ENCODE results near the gene ANKFY1. TPM values are rescaled to one million over a fixed set of nuclear protein-coding genes. Genes with fewer than 3 reads are reported as not detected.

ANKFY1 gene
- polyA plus RNA-seq, 1 experiment = 38.8 TPM

DNA sequence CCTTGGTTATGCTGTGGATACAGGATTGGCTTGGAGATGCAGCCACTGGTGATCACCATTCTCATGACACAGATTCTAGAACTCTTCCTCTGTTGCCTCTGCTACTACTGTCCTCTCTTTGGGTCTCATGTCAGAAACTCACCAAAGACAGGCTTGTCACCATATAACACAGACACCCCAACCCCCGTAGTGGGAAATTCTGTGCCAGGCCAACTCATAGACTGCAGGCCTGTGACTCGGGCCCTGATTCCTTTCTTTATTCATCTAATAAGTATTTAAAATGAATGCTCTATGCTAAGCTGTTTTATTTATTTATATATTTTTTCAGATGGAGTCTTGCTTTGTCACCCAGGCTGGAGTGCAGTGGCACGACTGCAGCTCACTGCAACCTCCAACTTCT lies 111.3 kb downstream of the ANKFY1 start:
- TF ChIP-seq, protein P1, sequence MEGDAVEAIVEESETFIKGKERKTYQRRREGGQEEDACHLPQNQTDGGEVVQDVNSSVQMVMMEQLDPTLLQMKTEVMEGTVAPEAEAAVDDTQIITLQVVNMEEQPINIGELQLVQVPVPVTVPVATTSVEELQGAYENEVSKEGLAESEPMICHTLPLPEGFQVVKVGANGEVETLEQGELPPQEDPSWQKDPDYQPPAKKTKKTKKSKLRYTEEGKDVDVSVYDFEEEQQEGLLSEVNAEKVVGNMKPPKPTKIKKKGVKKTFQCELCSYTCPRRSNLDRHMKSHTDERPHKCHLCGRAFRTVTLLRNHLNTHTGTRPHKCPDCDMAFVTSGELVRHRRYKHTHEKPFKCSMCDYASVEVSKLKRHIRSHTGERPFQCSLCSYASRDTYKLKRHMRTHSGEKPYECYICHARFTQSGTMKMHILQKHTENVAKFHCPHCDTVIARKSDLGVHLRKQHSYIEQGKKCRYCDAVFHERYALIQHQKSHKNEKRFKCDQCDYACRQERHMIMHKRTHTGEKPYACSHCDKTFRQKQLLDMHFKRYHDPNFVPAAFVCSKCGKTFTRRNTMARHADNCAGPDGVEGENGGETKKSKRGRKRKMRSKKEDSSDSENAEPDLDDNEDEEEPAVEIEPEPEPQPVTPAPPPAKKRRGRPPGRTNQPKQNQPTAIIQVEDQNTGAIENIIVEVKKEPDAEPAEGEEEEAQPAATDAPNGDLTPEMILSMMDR (IDR thresholded peaks at IDR 0.05; ENCODE audit: low read depth, low read length) = no peak
- H3K4me3 ChIP-seq (ENCODE audit: low read depth, low read length) = no peak overlapping the region
- no peak overlapping the region for H3K27ac ChIP-seq (ENCODE audit: low read depth, low read length)
- ChIA-PET POLR2A (no interaction called here), CTCF (interaction anchor here (0.7 to 1.3 kb wide), 2 partner anchors 19 to 48 kb away, joined by 3 read pairs; no protein-coding TSS in a partner anchor)
- no peaks in the 10 kb centered on the region for H3K27me3 ChIP-seq (ENCODE audit: control insufficient read depth, insufficient read depth, low read length)
- DNase-seq (ENCODE audit: low read depth, low spot score) = no peak
- no peaks in the 10 kb centered on the region for H3K9me3 ChIP-seq (ENCODE audit: control insufficient read depth, insufficient read depth, low read length)

DNA sequence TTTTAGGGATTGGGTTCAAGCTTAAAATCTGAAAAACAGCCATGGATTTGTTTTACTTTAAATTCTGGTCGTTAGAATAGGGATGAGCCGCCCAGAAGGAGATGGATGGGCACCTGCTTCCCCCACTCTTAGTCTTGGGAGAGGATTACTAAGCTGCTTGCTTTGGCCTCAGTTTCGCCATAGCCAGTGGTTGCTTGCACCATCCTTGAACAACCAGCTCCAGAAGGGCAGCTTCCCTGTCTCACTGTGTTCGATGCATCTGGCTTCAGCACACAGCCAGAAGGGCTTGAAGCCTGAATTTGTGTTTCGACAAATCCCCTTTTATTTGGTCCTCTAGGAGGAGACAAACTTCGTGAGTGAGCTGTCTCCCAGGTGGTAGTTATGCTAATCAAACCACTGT lies 113.7 kb downstream of the ANKFY1 start:
- ChIA-PET CTCF (interaction anchor here (0.9 kb wide), 1 partner anchor 50 kb away, joined by 3 read pairs; no protein-coding TSS in a partner anchor), POLR2A (no interaction called here)
- no peak overlapping the region for H3K4me3 ChIP-seq (ENCODE audit: low read depth, low read length)
- no peak for DNase-seq (ENCODE audit: low read depth, low spot score)
- TF ChIP-seq, protein P1 (IDR thresholded peaks at IDR 0.05; ENCODE audit: low read depth, low read length) = no peak
- H3K27ac ChIP-seq (ENCODE audit: low read depth, low read length) = no peak overlapping the region
- H3K27me3 ChIP-seq (ENCODE audit: control insufficient read depth, insufficient read depth, low read length) = no peaks in the 10 kb centered on the region
- no peaks in the 10 kb centered on the region for H3K9me3 ChIP-seq (ENCODE audit: control insufficient read depth, insufficient read depth, low read length)

DNA sequence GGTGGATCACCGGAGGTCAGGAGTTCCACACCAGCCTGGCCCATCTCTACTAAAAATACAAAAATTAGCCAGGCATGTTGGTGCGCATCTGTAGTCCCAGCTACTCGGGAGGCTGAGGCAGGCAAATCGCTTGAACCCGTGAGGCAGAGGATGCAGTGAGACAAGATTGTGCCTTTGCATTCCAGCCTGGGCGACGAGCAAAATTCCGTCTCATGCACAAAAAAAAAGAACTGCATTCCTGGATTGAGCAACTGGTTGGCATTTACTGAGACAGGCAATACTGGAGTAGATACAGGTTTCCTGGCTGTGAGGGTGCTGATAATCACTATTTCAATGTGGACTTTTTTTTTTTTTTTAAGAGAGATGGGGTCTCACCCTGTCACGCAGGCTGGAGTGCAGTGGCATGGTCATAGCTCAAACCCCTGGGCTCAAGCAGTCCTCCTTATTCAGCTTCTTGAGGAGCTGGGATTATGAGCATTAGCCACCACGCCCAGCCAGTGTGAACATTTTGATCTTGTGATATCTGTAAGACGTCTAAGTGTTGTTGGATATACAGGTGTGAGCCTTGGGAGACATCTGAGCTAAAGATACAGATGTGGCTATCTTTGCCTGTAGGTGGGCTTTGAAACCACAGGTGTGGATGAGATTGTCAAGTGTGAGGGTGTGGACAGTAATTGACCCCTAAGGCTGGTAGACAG lies 115.0 kb downstream of the ANKFY1 start:
- TF ChIP-seq, protein P1 (IDR thresholded peaks at IDR 0.05; ENCODE audit: low read depth, low read length) = no peak
- H3K4me3 ChIP-seq (ENCODE audit: low read depth, low read length) = no peak overlapping the region
- CTCF ChIA-PET = no interaction called here
- no peak for DNase-seq (ENCODE audit: low read depth, low spot score)
- H3K9me3 ChIP-seq (ENCODE audit: control insufficient read depth, insufficient read depth, low read length) = no peaks in the 10 kb centered on the region; the same call in 1 of the 2 replicates
- H3K27me3 ChIP-seq (ENCODE audit: control insufficient read depth, insufficient read depth, low read length) = no peaks in the 10 kb centered on the region
- no peak overlapping the region for H3K27ac ChIP-seq (ENCODE audit: low read depth, low read length)
- POLR2A ChIA-PET = interaction anchor here (0.7 kb wide), 1 partner anchor 82 kb away, joined by 4 read pairs; no protein-coding TSS in a partner anchor

DNA sequence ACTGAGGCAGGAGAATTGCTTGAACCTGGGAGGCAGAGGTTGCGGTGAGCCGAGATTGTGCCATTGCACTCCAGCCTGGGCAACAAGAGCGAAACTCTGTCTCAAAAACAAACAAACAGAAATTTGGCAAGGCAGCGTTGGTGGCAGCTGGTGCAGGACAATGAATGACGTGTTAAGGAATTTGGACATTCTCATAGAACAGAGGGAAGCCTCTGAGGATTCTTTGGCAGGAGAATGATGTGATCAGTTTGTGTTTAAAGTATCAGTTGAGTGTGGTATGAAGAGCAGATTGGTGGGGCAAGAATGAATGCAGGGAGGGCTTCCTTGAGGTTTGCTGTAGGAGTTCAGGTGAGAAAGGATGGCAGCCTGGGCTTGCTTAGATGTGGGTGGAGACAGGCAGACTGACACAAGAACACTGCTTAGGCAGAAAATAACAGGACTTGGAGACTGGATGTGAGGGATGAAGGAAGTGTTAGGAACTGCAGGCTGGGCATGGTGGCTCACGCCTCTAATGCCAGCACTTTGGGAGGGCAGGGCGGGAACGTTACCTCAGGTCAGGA lies 115.9 kb downstream of the ANKFY1 start:
- no peak for DNase-seq (ENCODE audit: low read depth, low spot score)
- Histone ChIP-seq H3K9me3 (ENCODE audit: control insufficient read depth, insufficient read depth, low read length) (no peaks in the 10 kb centered on the region; the same call in 1 of the 2 replicates), H3K27me3 (ENCODE audit: control insufficient read depth, insufficient read depth, low read length) (no peaks in the 10 kb centered on the region), H3K4me3 (ENCODE audit: low read depth, low read length) (no peak overlapping the region), H3K27ac (ENCODE audit: low read depth, low read length) (no peak overlapping the region)
- TF ChIP-seq, protein P1 (IDR thresholded peaks at IDR 0.05; ENCODE audit: low read depth, low read length) = no peak
- CTCF ChIA-PET = no interaction called here
- POLR2A ChIA-PET = interaction anchor here (0.6 kb wide), 1 partner anchor 813 kb away, joined by 3 read pairs; no protein-coding TSS in a partner anchor

DNA sequence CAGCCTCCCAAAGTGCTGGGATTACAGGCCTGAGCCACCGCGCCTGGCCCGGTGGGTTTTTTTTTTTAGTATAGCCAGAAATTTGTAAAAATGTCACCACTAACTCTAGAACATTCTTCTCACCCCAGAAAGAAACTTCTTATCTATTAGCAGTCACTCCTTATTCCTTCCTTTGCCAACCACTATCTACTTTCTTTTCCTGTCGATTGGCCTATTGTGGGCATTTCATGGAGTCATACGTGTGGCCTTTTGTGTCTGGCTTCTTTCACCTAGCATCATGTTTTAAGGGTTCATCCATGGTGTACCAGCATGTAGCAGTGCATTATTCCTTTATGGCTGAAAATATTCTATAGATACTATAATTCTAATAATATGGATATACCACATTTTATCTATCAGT lies 117.1 kb downstream of the ANKFY1 start:
- H3K27me3 ChIP-seq (ENCODE audit: control insufficient read depth, insufficient read depth, low read length) = no peaks in the 10 kb centered on the region
- ChIA-PET POLR2A (no interaction called here), CTCF (no interaction called here)
- no peak for DNase-seq (ENCODE audit: low read depth, low spot score)
- no peaks in the 10 kb centered on the region; the same call in 1 of the 2 replicates for H3K9me3 ChIP-seq (ENCODE audit: control insufficient read depth, insufficient read depth, low read length)
- TF ChIP-seq, protein P1 (IDR thresholded peaks at IDR 0.05; ENCODE audit: low read depth, low read length) = no peak
- no peak overlapping the region for H3K27ac ChIP-seq (ENCODE audit: low read depth, low read length)
- H3K4me3 ChIP-seq (ENCODE audit: low read depth, low read length) = no peak overlapping the region
